GM12872 (cell line): ENCODE results near the gene SPATA1.

Experiments used
- CTCF ChIP-seq: IDR thresholded peaks from 3 replicates; pipeline ENCODE4 v1.5.1; 2011; ENCODE audit warnings: low read depth, mild to moderate bottlenecking, low read length, moderate library complexity; ENCODE audit not compliant: insufficient read depth

The SPATA1 gene

DNA sequence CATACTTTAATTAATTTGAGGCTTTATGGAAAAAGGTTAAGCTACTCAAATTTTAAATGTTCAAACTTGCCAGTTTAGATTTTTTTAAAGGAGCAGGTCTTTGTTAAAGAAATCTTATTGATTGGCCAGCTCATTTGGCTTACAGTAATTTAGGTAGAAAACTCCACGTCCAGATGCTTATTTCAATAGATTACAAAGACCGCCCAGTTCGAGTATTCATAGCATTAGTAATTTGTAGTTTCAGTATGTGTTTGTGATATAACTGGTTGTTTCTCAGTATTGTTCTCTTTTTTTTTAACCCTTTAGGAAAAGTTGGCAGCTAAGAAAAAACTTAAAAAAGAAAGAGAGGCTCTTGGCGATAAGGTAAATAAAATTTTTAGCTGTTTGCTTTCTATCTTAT, 25.5 kb upstream of the SPATA1 start:
- no peak for TF ChIP-seq CTCF

- TF ChIP-seq CTCF, result no peak
Measured at GRCh38 chr1:84481317-84481716, 24.9 kb upstream of the SPATA1 start.

GRCh38 chr1:84488107-84488506, 18.1 kb upstream of the SPATA1 start:
- no peak for TF ChIP-seq CTCF

DNA sequence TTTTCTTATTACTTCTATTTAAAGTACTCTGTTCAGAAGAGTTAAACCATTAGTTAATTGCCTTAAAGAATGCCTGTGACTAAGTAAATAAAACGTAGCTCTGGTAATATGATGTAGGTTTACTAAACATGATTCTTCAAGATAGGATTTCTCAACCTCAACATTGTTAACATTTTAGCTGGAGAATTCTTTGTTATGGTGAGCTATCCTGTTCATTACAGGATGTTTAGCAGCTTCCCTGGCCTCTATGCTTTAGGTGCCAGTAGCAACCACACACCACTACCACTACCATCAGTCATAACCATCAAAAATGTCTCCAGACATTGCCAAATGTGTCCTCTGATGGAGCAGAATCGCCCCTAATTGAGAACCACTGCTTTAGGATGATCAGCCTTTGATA, 16.4 kb upstream of the SPATA1 start:
- TF ChIP-seq CTCF, result no peak

- TF ChIP-seq CTCF, result no peak
Measured at GRCh38 chr1:84492726-84493125, 13.5 kb upstream of the SPATA1 start.

DNA sequence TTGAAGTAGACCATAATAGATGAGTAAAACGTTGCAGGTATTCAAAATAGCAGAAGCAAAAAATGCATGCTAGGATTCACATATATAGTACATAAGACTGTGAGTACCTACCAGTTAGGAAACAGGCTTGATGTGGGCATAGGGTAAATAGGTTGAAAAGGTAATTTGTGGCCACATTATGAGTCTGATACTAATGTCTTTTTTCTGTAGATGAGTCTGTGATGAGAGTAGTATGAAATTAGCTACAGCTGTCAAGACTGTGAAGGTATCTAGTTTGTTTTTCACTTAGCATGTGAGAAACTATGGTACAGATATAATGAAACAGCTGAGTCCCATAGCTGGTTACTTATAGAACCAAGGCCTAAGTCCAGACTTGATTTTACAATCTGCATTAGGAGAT, 12.4 kb upstream of the SPATA1 start:
- TF ChIP-seq CTCF, result no peak

DNA sequence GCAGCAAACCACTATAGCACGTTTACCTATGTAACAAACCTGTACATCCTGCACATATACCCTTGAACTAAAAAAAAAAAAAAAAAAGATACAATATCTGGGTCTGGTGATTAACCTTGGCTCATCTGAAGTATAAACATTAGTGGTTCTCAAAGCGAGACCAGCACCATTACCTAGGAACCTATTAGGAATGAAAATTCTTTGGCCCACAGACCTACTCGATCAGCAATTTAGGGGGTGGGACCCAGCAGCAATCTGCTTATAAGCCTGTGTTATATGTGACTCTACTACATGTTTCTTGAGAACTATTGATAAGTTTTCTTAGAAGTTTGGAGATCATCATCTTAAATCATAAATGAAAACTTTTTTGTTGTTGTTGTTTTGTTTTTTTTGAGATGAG, 9.7 kb upstream of the SPATA1 start:
- no peak for TF ChIP-seq CTCF
